MM.1S (cell line): ENCODE measurements around the gene CCDC85C.

Experiments
- DNase-seq: peaks from one replicate; pipeline ENCODE4 v3.0.0-alpha.2; 2015
- H2AFZ ChIP-seq: fragments of 300-600 bp; sonication (generic); 2 replicates; pipeline ENCODE4 v1.6.0; 2016; ENCODE audit warnings: antibody characterized with exemption, low read length
- H3F3A ChIP-seq: fragments of 300-600 bp; sonication (generic); 2 replicates; pipeline ENCODE4 v1.6.1; 2016; ENCODE audit warnings: mild to moderate bottlenecking, antibody characterized with exemption, low read length, moderate library complexity, mixed read lengths; ENCODE audit not compliant: insufficient read depth
- H3K27ac ChIP-seq: fragments of 300-600 bp; sonication (generic); 2 replicates; pipeline ENCODE4 v1.5.1; 2016; ENCODE audit warnings: mild to moderate bottlenecking, low read length
- H3K27me3 ChIP-seq: fragments of 300-600 bp; sonication (generic); replicated peaks from 2 replicates; pipeline ENCODE4 v1.6.0; 2016; ENCODE audit warnings: low read length; ENCODE audit not compliant: insufficient read depth
- H3K36me3 ChIP-seq: fragments of 300-600 bp; sonication (generic); replicated peaks from 2 replicates; pipeline ENCODE4 v1.6.1; 2016; ENCODE audit warnings: mild to moderate bottlenecking, low read length, mixed read lengths; ENCODE audit not compliant: insufficient read depth
- H3K4me1 ChIP-seq: fragments of 300-600 bp; sonication (generic); 2 replicates; pipeline ENCODE4 v1.6.1; 2016; ENCODE audit warnings: low read length, mixed read lengths
- H3K4me2 ChIP-seq: fragments of 300-600 bp; sonication (generic); 2 replicates; pipeline ENCODE4 v1.6.0; 2016; ENCODE audit warnings: low read depth, low read length
- H3K4me3 ChIP-seq: fragments of 300-600 bp; sonication (generic); 2 replicates; pipeline ENCODE4 v1.5.1; 2016; ENCODE audit warnings: low read length, mixed read lengths
- H3K79me2 ChIP-seq: fragments of 300-600 bp; sonication (generic); 2 replicates; pipeline ENCODE4 v1.6.1; 2016; ENCODE audit warnings: mixed run types, low read length, mixed read lengths
- H3K9ac ChIP-seq: fragments of 300-600 bp; sonication (generic); 2 replicates; pipeline ENCODE4 v1.6.1; 2016; ENCODE audit warnings: low read length, mixed read lengths
- H3K9me2 ChIP-seq: fragments of 300-600 bp; sonication (generic); replicated peaks from 2 replicates; pipeline ENCODE4 v1.6.1; 2016; ENCODE audit warnings: mild to moderate bottlenecking, low read length, mixed read lengths; ENCODE audit not compliant: insufficient read depth
- H3K9me3 ChIP-seq: fragments of 300-600 bp; sonication (generic); replicated peaks from 2 replicates; pipeline ENCODE4 v1.6.1; 2016; ENCODE audit warnings: mild to moderate bottlenecking, low read length, mixed read lengths; ENCODE audit not compliant: insufficient read depth
- H4K20me1 ChIP-seq: fragments of 300-600 bp; sonication (generic); 2 replicates; pipeline ENCODE4 v1.6.1; 2016; ENCODE audit warnings: mild to moderate bottlenecking, low read length, moderate library complexity, mixed read lengths; ENCODE audit not compliant: insufficient read depth
- EZH2 ChIP-seq: fragments of 300-600 bp; sonication (generic); optimal IDR thresholded peaks from 2 replicates; pipeline ENCODE3; 2017; ENCODE audit warnings: low read depth, mild to moderate bottlenecking, antibody characterized with exemption, low read length, mixed read lengths
- EZH2phosphoT487 ChIP-seq: fragments of 300-600 bp; sonication (generic); IDR thresholded peaks from 2 replicates; pipeline ENCODE4 v1.6.1; 2018; ENCODE audit warnings: antibody characterized with exemption, low read length
- TF ChIP-seq, protein P1 (sequence below): fragments of 300-600 bp; sonication (generic); IDR thresholded peaks from 2 replicates; pipeline ENCODE4 v1.5.1; 2016; ENCODE audit warnings: antibody characterized with exemption, low read length, mixed read lengths

Gene CCDC85C

DNA sequence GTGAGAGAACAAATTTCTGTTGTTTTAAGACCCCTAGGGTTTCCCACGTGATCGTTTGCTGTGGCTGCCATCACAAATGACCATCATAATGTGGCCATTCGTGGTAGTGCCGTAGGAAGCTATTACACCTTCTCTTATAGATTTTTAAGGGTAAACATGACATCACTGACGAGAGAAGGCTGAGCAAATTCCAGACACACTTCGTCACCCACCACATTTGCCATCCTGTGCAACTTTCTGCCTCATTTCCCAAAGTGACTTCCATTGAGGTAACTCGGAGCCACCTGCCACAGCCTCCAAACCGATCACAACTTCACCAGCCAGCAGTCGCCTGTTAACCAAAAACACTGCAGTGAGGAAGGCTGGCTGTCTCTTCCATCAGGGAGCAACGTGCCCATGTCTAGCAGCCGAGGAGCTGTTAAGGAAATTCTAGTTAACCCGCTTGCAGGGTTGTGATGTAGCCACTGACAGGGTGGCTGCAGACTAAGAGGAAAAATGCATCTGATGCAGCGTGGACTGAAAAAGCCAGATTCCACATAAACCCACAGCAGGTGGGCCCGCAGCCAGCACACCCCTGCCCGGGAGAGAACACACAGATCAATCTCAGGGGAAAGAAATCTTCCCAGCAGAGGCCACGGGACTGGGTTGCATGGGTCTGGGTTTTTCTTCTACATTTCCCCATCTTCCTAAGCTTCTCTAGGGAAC lies 44.6 kb downstream of the CCDC85C start:
- no peaks in the 10 kb centered on the region for H3K9me2 ChIP-seq
- H3K27ac ChIP-seq = no peak overlapping the region
- H3K4me3 ChIP-seq = no peak overlapping the region
- no peaks in the 10 kb centered on the region for H3K27me3 ChIP-seq
- no peaks in the 10 kb centered on the region for H4K20me1 ChIP-seq
- TF ChIP-seq, protein P1, sequence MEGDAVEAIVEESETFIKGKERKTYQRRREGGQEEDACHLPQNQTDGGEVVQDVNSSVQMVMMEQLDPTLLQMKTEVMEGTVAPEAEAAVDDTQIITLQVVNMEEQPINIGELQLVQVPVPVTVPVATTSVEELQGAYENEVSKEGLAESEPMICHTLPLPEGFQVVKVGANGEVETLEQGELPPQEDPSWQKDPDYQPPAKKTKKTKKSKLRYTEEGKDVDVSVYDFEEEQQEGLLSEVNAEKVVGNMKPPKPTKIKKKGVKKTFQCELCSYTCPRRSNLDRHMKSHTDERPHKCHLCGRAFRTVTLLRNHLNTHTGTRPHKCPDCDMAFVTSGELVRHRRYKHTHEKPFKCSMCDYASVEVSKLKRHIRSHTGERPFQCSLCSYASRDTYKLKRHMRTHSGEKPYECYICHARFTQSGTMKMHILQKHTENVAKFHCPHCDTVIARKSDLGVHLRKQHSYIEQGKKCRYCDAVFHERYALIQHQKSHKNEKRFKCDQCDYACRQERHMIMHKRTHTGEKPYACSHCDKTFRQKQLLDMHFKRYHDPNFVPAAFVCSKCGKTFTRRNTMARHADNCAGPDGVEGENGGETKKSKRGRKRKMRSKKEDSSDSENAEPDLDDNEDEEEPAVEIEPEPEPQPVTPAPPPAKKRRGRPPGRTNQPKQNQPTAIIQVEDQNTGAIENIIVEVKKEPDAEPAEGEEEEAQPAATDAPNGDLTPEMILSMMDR = no peak
- TF ChIP-seq EZH2phosphoT487 (no peak), EZH2 (no peak)
- no peaks in the 10 kb centered on the region for H3K9me3 ChIP-seq
- no peaks in the 10 kb centered on the region for H3K4me1 ChIP-seq
- H3K36me3 ChIP-seq = no peaks in the 10 kb centered on the region
- no peaks in the 10 kb centered on the region for H3K79me2 ChIP-seq
- H2AFZ ChIP-seq = no peak overlapping the region
- H3K9ac ChIP-seq = no peak overlapping the region
- DNase-seq = no peak
- H3F3A ChIP-seq = no peaks in the 10 kb centered on the region
- no peak overlapping the region for H3K4me2 ChIP-seq

- Histone ChIP-seq H3K4me2 (no peak overlapping the region), H3F3A (no peaks in the 10 kb centered on the region), H3K36me3 (no peaks in the 10 kb centered on the region), H2AFZ (no peak overlapping the region), H4K20me1 (no peaks in the 10 kb centered on the region), H3K9me3 (no peaks in the 10 kb centered on the region), H3K27me3 (no peaks in the 10 kb centered on the region), H3K9me2 (no peaks in the 10 kb centered on the region), H3K4me1 (no peaks in the 10 kb centered on the region), H3K27ac (no peak overlapping the region), H3K79me2 (no peaks in the 10 kb centered on the region), H3K4me3 (no peak overlapping the region), H3K9ac (no peak overlapping the region)
- DNase-seq = no peak
- TF ChIP-seq, protein P1 = no peak
- TF ChIP-seq EZH2 (no peak), EZH2phosphoT487 (no peak)
These were observed 47.7 kb downstream of the CCDC85C start for GRCh38 chr14:99556134-99556791.

DNA sequence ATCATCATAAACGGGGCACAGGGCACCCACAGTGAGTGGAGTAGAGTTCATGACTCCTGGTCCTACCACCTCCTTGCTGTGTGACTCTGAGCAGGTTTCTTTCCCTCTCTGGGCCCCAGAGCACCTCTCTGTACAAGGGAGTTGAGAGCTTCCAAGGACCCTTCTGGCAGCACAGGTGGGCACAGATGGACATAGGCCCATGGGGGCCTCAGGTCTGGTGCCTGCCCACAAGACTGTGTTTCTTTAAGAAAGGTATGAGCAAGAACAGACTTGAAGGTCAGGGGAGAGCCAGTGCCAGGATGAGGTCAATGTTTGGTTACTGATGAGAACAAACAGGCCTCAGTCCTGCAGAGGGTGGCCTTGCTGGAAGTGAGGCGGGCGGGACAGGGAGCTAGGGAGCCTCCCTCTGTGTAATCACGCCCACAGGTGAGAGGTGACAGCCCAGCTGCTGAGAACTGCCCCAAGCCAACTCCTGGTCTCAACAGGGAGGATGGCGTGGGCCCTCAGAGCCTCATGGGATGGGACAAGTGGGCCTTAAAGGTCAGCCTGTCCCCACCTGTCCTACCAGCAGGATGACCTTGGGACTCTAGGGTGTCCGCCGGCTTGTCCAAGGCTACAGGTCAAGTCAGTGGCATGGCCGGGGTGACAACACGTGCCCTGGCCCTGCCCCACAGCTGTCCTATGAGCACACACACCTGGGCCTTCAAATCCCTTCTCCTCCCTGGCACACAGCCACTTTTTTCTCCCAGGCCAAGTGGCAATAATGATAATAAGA lies 49.1 kb downstream of the CCDC85C start:
- no peaks in the 10 kb centered on the region for H3K9me3 ChIP-seq
- no peaks in the 10 kb centered on the region for H3K27me3 ChIP-seq
- no peak overlapping the region for H2AFZ ChIP-seq
- H3K9ac ChIP-seq = no peak overlapping the region
- DNase-seq = no peak
- H3K9me2 ChIP-seq = no peaks in the 10 kb centered on the region
- no peaks in the 10 kb centered on the region for H3F3A ChIP-seq
- H4K20me1 ChIP-seq = no peaks in the 10 kb centered on the region
- no peak overlapping the region for H3K4me3 ChIP-seq
- H3K27ac ChIP-seq = no peak overlapping the region
- no peaks in the 10 kb centered on the region for H3K36me3 ChIP-seq
- H3K79me2 ChIP-seq = no peaks in the 10 kb centered on the region
- H3K4me2 ChIP-seq = no peak overlapping the region
- no peak for TF ChIP-seq EZH2
- no peak for TF ChIP-seq EZH2phosphoT487
- TF ChIP-seq, protein P1 = no peak
- H3K4me1 ChIP-seq = no peaks in the 10 kb centered on the region
